ENCODE data around the gene SIPA1L3.

DNA sequence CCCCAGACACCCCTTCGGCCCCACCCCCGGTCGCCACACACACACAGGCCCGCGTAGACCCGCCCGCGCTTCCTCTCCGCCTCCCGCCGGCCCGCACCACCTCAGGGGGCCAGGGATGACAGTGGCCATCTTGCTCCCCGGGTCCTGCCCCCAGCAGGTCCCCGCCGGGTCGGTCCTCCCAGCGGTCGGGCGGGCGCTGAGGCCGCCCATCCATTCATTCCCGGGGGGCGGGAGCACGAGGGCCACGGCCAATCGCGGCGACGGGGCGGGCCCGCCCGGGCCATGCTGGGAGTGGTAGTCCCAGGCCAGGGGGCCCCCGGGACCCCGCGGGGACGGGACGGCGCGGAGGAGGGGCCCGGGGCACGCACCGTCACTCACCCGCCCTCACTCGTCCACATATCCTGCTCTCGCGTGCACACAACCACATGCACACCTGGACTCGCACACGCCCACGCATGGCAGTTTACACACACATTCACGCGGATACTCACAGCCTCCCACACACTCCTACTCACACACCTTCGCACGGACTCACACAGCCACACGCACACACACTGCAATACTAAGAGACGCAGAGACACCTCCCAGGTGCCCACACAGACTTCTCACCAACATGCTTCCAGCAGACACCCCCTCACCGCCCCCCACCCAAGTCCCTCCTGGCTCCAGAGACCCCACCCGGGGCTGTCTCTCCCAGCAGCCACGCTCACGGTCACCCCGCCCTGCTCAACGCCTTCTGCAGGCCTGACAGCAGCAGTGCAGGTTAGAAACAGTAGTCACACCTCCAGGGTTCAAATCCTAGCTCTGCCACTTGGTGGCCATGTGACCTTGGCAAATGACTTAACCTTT lies 317.2 kb downstream of the SIPA1L3 start, which contains the start of gene DPF1:
- TF ChIP-seq, protein P1, sequence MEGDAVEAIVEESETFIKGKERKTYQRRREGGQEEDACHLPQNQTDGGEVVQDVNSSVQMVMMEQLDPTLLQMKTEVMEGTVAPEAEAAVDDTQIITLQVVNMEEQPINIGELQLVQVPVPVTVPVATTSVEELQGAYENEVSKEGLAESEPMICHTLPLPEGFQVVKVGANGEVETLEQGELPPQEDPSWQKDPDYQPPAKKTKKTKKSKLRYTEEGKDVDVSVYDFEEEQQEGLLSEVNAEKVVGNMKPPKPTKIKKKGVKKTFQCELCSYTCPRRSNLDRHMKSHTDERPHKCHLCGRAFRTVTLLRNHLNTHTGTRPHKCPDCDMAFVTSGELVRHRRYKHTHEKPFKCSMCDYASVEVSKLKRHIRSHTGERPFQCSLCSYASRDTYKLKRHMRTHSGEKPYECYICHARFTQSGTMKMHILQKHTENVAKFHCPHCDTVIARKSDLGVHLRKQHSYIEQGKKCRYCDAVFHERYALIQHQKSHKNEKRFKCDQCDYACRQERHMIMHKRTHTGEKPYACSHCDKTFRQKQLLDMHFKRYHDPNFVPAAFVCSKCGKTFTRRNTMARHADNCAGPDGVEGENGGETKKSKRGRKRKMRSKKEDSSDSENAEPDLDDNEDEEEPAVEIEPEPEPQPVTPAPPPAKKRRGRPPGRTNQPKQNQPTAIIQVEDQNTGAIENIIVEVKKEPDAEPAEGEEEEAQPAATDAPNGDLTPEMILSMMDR (IDR thresholded peaks at IDR 0.05; ENCODE audit: low read length): peak; percentile 53
- no peak for TF ChIP-seq EZH2 (IDR thresholded peaks at IDR 0.05; ENCODE audit: borderline replicate concordance, low read length)

Data from OCI-LY1 (cell line).